Measurements from ENCODE around the gene HAPLN3. TPM values are rescaled to one million over a fixed set of nuclear protein-coding genes. Genes with fewer than 3 reads are reported as not detected.

HAPLN3 gene
- polyA plus RNA-seq, 1 donor from 2014 or later: not detected

GRCh38 chr15:88839146-88839545 is 56.2 kb downstream of the HAPLN3 start:
- Histone ChIP-seq H3K4me3 (ENCODE audit: low read length) (no peak overlapping the region), H3K27ac (ENCODE audit: low read length) (no peak overlapping the region), H3K9me2 (ENCODE audit: insufficient read depth, low read length) (no peaks in the 10 kb centered on the region), H3K36me3 (ENCODE audit: insufficient read depth, low read length) (no peaks in the 10 kb centered on the region), H3K27me3 (ENCODE audit: insufficient read depth, low read depth, low read length) (no peaks in the 10 kb centered on the region), H3F3A (ENCODE audit: insufficient read depth, low read length, poor library complexity, severe bottlenecking) (no peaks in the 10 kb centered on the region), H2AFZ (ENCODE audit: low read depth, low read length) (no peak overlapping the region), H4K20me1 (ENCODE audit: insufficient read depth) (no peaks in the 10 kb centered on the region), H3K9ac (ENCODE audit: low read length) (no peak overlapping the region), H3K4me2 (ENCODE audit: low read length) (no peak overlapping the region), H3K79me2 (replicated peaks; ENCODE audit: insufficient read depth, low read length) (no peaks in the 10 kb centered on the region), H3K9me3 (ENCODE audit: low read length) (no peaks in the 10 kb centered on the region)
- TF ChIP-seq POLR2AphosphoS5 (IDR thresholded peaks at IDR 0.05) (no peak), REST (IDR thresholded peaks at IDR 0.05; ENCODE audit: borderline replicate concordance) (no peak), EZH2 (IDR thresholded peaks at IDR 0.05; ENCODE audit: borderline replicate concordance, insufficient read depth, low read length, poor library complexity, severe bottlenecking) (no peak), CTCF (IDR thresholded peaks at IDR 0.05; ENCODE audit: poor library complexity, severe bottlenecking) (no peak), SMC3 (conservative IDR thresholded peaks at IDR 0.05; ENCODE audit: poor library complexity) (no peak), EP300 (conservative IDR thresholded peaks at IDR 0.05; ENCODE audit: poor library complexity, severe bottlenecking) (no peak), RAD21 (conservative IDR thresholded peaks at IDR 0.05) (no peak), MXI1 (conservative IDR thresholded peaks at IDR 0.05; ENCODE audit: poor library complexity, severe bottlenecking) (no peak), TAF1 (IDR thresholded peaks at IDR 0.05; ENCODE audit: low read depth) (no peak)

DNA sequence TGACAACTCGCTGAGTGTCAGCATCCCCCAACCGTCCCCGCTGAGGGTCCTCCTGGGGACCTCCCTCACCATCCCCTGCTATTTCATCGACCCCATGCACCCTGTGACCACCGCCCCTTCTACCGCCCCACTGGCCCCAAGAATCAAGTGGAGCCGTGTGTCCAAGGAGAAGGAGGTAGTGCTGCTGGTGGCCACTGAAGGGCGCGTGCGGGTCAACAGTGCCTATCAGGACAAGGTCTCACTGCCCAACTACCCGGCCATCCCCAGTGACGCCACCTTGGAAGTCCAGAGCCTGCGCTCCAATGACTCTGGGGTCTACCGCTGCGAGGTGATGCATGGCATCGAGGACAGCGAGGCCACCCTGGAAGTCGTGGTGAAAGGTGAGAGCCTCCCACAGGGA is 56.7 kb downstream of the HAPLN3 start:
- H3K36me3 ChIP-seq (ENCODE audit: insufficient read depth, low read length): no peaks in the 10 kb centered on the region
- no peak for TF ChIP-seq POLR2AphosphoS5 (IDR thresholded peaks at IDR 0.05)
- no peak for TF ChIP-seq EP300 (conservative IDR thresholded peaks at IDR 0.05; ENCODE audit: poor library complexity, severe bottlenecking)
- TF ChIP-seq SMC3 (conservative IDR thresholded peaks at IDR 0.05; ENCODE audit: poor library complexity): no peak
- TF ChIP-seq EZH2 (IDR thresholded peaks at IDR 0.05; ENCODE audit: borderline replicate concordance, insufficient read depth, low read length, poor library complexity, severe bottlenecking): no peak
- TF ChIP-seq CTCF (IDR thresholded peaks at IDR 0.05; ENCODE audit: poor library complexity, severe bottlenecking): no peak
- TF ChIP-seq MXI1 (conservative IDR thresholded peaks at IDR 0.05; ENCODE audit: poor library complexity, severe bottlenecking): no peak
- no peak for TF ChIP-seq RAD21 (conservative IDR thresholded peaks at IDR 0.05)
- no peak for TF ChIP-seq REST (IDR thresholded peaks at IDR 0.05; ENCODE audit: borderline replicate concordance)
- TF ChIP-seq TAF1 (IDR thresholded peaks at IDR 0.05; ENCODE audit: low read depth): no peak
- no peaks in the 10 kb centered on the region for H3K79me2 ChIP-seq (replicated peaks; ENCODE audit: insufficient read depth, low read length)

More for the DNA sequence above, 56.7 kb downstream of the HAPLN3 start:
- Histone ChIP-seq H3K27ac (ENCODE audit: low read length) (no peak overlapping the region), H3K4me3 (ENCODE audit: low read length) (no peak overlapping the region), H3K9ac (ENCODE audit: low read length) (no peak overlapping the region), H4K20me1 (ENCODE audit: insufficient read depth) (no peaks in the 10 kb centered on the region), H3K4me2 (ENCODE audit: low read length) (no peak overlapping the region), H3F3A (ENCODE audit: insufficient read depth, low read length, poor library complexity, severe bottlenecking) (no peaks in the 10 kb centered on the region), H3K9me2 (ENCODE audit: insufficient read depth, low read length) (no peaks in the 10 kb centered on the region), H2AFZ (ENCODE audit: low read depth, low read length) (no peak overlapping the region), H3K9me3 (ENCODE audit: low read length) (no peaks in the 10 kb centered on the region), H3K27me3 (ENCODE audit: insufficient read depth, low read depth, low read length) (no peaks in the 10 kb centered on the region)

All from neural cell (in vitro differentiated cells).